PC-9 (cell line): ENCODE data around the gene BCL2.

Experiments used
- CTCF ChIP-seq: fragments of 200-600 bp; sonication (generic); conservative IDR thresholded peaks from 2 replicates; pipeline ENCODE4 v1.6.1; 2017; ENCODE audit warnings: mixed run types, antibody characterized with exemption, mild to moderate bottlenecking, moderate library complexity
- EZH2 ChIP-seq: fragments of 200-600 bp; sonication (generic); IDR thresholded peaks from 2 replicates; pipeline ENCODE4 v1.8.0; 2017; ENCODE audit warnings: antibody characterized with exemption, low read depth

- TF ChIP-seq EZH2: no peak
- TF ChIP-seq CTCF: no peak
These were observed 51.4 kb downstream of the BCL2 start for GRCh38 chr18:63267975-63268721.
